Measurements from ENCODE around the gene SLC28A1.
"Not testable (repeated sequence)": the region's sequence is repeated elsewhere in the genome, so short reads cannot be mapped to it uniquely, and the experiment has no call there.

Gene SLC28A1

GRCh38 chr15:84883916-84884781 lies at the start of gene SLC28A1:
Gene SLC28A1 (plus strand): TSS chr15:84884662. CDS start chr15:84887761, 3,099 bp downstream.
- DNase-seq, result no peak

- no peak for DNase-seq
Measured at GRCh38 chr15:84834969-84835368, 49.5 kb upstream of the SLC28A1 start.

- no peak for DNase-seq
Measured at GRCh38 chr15:84835661-84836337, 48.7 kb upstream of the SLC28A1 start.

GRCh38 chr15:84836844-84837243 lies 47.6 kb upstream of the SLC28A1 start:
- DNase-seq, result no peak

- DNase-seq, result no peak
Measured at GRCh38 chr15:84839714-84840113, 44.7 kb upstream of the SLC28A1 start.

- DNase-seq, result no peak
Measured at GRCh38 chr15:84840255-84840654, 44.2 kb upstream of the SLC28A1 start.

GRCh38 chr15:84840741-84841429 lies 43.6 kb upstream of the SLC28A1 start:
- no peak for DNase-seq

GRCh38 chr15:84842781-84843180 lies 41.7 kb upstream of the SLC28A1 start:
- no peak for DNase-seq

- no peak for DNase-seq
Measured at GRCh38 chr15:84844964-84845363, 39.5 kb upstream of the SLC28A1 start.

- DNase-seq, result not testable (repeated sequence)
Measured at GRCh38 chr15:84845631-84846030, 38.8 kb upstream of the SLC28A1 start.

GRCh38 chr15:84846269-84846668 lies 38.2 kb upstream of the SLC28A1 start:
- DNase-seq, result no peak

GRCh38 chr15:84847382-84847781 lies 37.1 kb upstream of the SLC28A1 start:
- no peak for DNase-seq

- no peak for DNase-seq
Measured at GRCh38 chr15:84852212-84852611, 32.2 kb upstream of the SLC28A1 start.

- no peak for DNase-seq
Measured at GRCh38 chr15:84855136-84855535, 29.3 kb upstream of the SLC28A1 start.

GRCh38 chr15:84855765-84856164 lies 28.7 kb upstream of the SLC28A1 start:
- DNase-seq, result no peak

GRCh38 chr15:84856731-84857417 lies 27.6 kb upstream of the SLC28A1 start:
- no peak for DNase-seq

- no peak for DNase-seq
Measured at GRCh38 chr15:84857418-84858004, 27.0 kb upstream of the SLC28A1 start.

GRCh38 chr15:84858231-84858630 lies 26.2 kb upstream of the SLC28A1 start:
- DNase-seq, result no peak

- no peak for DNase-seq
Measured at GRCh38 chr15:84859144-84859543, 25.3 kb upstream of the SLC28A1 start.

- no peak for DNase-seq
Measured at GRCh38 chr15:84859651-84860050, 24.8 kb upstream of the SLC28A1 start.

GRCh38 chr15:84861781-84862180 lies 22.7 kb upstream of the SLC28A1 start:
- DNase-seq, result no peak

- no peak for DNase-seq
Measured at GRCh38 chr15:84862214-84862975, 22.1 kb upstream of the SLC28A1 start.

All from CD4-positive, alpha-beta T cell treated with Interferon gamma for 1 hour (primary cell).